D721Med (cell line): ENCODE measurements around the gene ARGLU1.

Source experiments
- DNase-seq: peaks from one replicate; pipeline ENCODE4 v3.0.0; 2011; ENCODE audit warnings: low spot score; ENCODE audit not compliant: insufficient read length
- FAIRE-seq: peaks from 2 replicates; lab custom pipeline; 2011; peaks lifted over from hg19 to GRCh38; lab: Jason Lieb, UNC
- CTCF ChIP-seq: IDR thresholded peaks from 2 replicates; pipeline ENCODE4 v1.5.1; 2012; ENCODE audit warnings: mild to moderate bottlenecking, control low read depth; ENCODE audit not compliant: insufficient read depth; ENCODE audit errors: missing control alignments

The ARGLU1 gene, protein sequence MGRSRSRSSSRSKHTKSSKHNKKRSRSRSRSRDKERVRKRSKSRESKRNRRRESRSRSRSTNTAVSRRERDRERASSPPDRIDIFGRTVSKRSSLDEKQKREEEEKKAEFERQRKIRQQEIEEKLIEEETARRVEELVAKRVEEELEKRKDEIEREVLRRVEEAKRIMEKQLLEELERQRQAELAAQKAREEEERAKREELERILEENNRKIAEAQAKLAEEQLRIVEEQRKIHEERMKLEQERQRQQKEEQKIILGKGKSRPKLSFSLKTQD

DNA sequence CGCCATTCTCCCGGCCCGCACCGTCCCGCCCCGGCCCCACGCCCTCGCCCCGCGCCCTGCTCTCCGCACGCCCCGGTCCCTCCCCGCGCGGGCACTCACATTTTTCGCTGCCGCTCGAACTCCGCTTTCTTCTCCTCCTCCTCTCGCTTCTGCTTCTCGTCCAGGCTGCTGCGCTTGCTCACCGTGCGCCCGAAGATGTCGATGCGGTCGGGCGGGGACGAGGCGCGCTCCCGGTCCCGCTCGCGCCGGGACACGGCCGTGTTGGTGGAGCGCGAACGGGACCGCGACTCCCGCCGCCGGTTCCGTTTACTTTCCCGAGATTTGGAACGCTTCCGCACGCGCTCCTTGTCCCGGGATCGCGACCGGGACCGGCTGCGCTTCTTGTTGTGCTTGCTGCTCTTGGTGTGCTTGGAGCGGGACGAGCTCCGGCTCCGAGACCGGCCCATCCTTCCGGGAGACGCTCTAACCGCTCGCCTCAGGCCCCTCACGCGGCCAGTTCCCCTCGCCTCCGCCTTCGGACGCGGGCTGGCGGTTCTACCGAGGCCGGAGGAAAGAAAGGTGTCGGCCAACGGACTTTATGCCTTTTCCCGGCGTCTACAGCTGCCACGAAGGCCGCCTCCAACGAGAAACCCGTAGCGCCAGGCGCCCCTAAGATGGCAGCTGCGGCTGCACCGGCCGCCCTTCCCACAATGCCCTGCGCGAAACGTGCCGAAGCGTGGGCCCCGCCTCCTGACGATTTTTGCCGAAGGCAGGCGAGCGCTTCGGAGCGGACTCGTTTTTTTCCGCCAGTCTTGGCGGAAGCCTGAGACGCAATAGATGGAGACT is at the start of gene ARGLU1:
Gene ARGLU1 (minus strand): TSS at position 664 of the 825 bp plus-strand sequence. CDS start 218 bp downstream, at position 446.
- TF ChIP-seq CTCF: no peak
- no peak for FAIRE-seq
- peak; percentile 52 for DNase-seq

DNA sequence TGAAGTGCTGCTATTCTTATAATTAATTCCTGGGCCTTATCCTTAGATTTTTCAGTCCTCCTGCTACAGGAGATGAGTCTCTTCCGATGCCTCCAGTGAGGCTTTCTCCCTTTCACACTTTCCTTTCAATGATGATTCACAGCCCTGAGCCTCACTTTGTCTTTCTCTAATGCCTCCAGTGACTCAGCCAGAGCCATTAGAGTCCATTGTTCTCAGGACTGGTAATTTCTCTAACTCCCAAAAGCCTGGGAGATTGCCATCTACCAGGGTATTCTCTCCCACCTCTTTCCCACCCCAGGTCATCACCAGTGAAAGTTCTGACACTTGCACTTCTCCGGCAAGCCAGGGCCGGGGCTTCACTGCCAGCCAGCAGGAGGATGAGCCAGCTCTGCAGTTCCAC is 49.6 kb upstream of the ARGLU1 start:
- DNase-seq (no peak), FAIRE-seq (no peak)
- TF ChIP-seq CTCF: no peak

- no peak for TF ChIP-seq CTCF
- DNase-seq (no peak), FAIRE-seq (no peak)
Measured at GRCh38 chr13:106616729-106617128, 48.8 kb upstream of the ARGLU1 start.

DNA sequence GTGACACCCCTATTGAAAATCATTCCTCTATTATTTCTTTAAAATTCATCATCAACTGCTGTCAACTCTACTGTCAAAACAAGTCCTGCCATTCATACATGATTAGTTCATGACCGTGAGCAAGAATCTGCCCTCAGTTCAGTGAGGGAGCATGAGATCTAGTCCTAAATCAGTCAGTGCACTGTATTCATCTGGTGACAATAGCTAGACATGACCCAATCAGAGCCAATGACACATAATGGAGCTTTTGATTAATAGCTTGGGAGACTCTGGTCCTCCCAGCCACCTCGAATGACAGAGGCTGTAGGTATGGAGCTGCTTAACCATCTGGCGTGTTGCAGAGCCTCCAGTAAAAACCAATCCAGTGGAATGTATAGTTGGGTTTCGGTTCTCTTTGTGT is 46.9 kb upstream of the ARGLU1 start:
- DNase-seq (no peak), FAIRE-seq (no peak)
- no peak for TF ChIP-seq CTCF

DNA sequence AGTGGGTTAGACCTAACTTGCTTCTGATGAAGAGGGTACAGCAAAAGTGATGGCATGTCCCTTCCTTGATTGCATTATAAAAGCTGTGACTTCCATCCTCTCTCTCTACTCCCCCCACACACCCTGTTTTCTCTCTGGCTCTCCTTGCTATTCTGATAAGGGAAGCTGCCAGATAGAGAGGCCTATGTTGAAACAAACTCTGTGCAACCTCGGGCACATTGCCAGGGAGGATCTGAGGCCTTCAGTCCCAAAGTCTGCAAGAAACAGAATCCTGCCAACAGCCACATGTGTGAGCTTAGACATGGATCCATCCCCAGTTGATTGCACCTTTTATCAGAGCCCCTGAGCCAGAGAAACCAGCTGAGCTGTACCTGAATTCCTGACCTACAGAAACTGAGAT is 44.8 kb upstream of the ARGLU1 start:
- no peak for TF ChIP-seq CTCF
- DNase-seq: no peak
- no peak for FAIRE-seq

GRCh38 chr13:106610486-106610885 is 42.5 kb upstream of the ARGLU1 start:
- no peak for DNase-seq
- no peak for FAIRE-seq
- TF ChIP-seq CTCF: no peak

DNA sequence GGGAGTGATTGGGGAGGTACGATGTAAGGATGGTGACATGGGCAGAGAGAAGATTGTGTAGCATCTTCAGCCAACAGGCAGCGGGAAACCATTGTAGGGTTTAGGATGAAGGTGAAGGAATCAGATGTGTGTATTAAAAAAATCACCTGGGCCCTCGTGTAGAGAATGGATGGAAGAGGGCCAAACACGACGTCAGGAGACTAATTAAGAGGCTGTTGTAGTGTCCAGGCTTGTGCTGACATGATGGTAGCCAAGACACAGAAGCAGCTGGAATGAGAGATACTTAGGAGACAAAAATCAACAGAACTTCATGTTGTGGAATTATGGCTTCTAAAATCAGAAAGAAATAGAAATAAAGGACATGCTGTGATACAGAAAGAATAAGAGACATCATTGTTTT is 41.2 kb upstream of the ARGLU1 start:
- DNase-seq (no peak), FAIRE-seq (no peak)
- TF ChIP-seq CTCF: no peak
